T-helper 2 cell (primary cell): ENCODE results near the gene ITIH1.
A peak's percentile ranks its signal among the peaks of the same experiment; 100 is the strongest.

Experiments used
- DNase-seq, 5 experiments: peaks; one replicate each; pipeline versions ENCODE4 v3.0.0 to v3.0.0-alpha.2; 2012 to 2022

ITIH1 gene

GRCh38 chr3:52817221-52817620 lies 39.8 kb downstream of the ITIH1 start:
- DNase-seq: no peak

GRCh38 chr3:52817860-52818259 lies 40.5 kb downstream of the ITIH1 start:
- DNase-seq: no peak

GRCh38 chr3:52819936-52820335 lies 42.5 kb downstream of the ITIH1 start:
- no peak for DNase-seq

DNA sequence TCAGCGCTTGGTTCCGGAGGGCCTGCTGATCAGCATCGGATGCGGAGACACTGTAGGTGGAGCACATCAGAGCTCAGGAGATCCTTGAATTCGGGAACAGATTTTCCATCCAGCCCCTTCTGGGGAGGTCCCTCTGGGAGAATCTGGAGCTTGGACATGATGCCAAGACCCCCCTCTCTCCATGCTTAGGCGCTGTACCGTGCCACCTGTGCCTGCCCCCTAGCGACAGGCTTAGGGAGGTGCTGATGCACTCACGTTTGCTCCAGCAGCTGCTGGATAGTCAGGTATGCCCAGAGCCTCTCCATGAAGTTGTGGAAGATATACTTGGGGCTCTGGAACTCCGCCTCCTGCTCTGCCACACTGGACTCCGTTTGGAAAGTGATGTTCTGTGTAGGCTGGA lies 43.3 kb downstream of the ITIH1 start:
- DNase-seq: peak in 1 of 5 experiments; percentile 45

- no peak for DNase-seq
These were observed 45.0 kb downstream of the ITIH1 start for GRCh38 chr3:52822363-52822762.

DNA sequence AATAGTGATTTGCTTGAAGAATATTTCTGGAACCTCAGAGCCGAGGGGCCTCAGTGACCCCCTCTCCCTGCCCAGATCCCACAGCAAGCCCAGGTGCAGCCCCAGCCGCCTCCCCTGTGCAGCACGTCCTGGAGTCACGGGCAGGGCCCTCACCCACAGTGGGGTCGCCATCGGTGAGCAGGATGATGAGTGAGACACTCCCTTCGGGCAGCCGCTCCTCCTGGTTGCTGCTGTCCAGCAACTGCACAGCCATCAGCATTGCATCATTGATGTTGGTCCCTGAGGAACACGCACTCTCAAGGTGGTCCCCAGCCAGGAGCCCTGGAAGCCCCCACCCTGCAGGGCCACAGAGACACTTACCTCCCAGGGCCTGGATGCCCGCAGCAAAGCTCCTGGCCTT lies 46.6 kb downstream of the ITIH1 start:
- no peak for DNase-seq

DNA sequence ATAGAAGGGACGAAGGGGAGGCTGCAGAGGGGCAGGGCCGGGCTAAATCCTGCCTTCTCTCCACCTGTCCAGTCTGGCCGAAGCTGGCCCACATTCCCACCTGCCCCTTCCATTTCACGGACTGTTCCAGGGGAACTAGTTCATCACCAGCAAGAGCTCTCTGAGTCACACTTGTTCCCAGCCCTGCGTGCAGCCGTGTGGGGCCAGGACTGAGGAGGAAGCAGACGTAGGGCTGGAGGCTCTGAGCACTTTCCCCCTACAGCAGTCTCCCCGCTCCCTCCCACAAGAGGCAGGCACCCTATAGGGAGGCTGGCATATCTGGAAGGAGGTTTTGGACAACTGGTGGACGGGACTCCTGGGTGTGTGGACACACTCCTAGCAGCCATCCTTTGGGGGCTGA lies 50.0 kb downstream of the ITIH1 start:
- DNase-seq: no peak

DNA sequence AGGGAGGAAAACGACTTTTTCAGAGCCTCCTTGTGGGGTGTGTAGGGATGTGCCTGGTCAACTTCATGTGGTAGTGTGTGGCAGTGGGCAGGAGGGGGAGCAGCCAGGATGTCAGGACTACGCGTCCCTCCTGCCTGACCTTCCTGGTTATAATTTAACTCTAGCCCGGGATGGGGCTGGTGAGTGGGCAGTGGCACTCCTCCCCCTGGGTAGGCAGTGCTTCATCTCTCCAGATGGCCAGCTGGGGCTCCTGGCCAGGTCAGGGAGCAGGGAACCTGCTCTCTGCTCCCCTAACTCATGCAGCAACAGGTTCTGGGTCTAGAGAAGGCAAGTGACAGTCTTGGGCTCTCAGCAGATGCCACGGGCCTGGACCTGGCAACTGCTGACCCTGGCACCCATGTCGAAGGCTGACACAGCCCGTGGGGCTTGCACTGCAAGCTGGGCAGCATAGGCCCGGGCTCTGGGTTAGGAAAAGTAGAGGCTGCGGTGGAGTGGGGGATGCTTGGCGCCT lies 50.5 kb downstream of the ITIH1 start:
- no peak for DNase-seq

DNA sequence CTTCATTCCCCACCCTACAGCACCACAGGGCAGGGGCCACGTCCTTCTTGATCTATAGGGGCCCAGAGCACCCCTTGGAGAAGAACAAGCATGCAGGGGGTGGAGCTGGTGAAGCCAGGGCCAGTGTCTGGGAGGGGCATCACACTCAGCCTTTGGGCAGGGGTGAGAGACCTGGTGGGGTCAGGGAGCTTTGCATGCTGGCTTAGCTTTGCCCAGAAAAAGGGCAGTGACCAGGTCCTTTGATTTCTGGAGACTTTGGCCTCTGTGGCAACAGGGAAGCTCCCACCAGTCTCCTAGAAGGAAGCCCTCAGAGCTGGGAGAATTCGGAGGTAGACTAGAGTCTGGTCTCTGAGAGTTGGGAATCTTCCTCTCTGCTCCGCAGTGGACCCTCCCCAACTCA lies 52.1 kb downstream of the ITIH1 start:
- DNase-seq: no peak

DNA sequence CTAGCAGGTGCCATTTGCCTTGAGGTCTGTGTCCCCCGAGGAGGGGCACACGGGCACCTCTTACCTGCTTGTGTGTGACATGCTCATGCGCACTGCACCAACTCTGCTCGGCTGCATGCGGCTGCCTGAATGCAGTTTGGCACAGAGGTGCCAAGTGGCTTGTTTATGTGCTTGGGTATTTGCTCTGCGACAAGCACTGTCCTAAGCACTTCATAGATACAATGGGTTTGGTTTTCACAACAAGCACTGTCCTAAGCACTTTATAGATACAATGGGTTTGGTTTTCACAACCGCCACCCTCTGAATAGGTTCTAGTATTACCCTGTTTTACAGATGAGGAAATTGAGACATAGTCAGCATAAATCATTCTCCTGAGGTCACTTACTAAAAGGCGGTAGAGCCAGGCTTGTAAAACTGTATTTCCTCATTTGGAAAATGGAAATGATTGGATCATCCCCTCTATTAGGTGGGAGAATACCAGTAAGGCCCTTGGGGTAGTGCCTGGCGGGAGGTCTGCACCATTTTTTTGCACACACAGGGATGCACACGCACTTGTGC lies 52.6 kb downstream of the ITIH1 start:
- no peak for DNase-seq

GRCh38 chr3:52830535-52831258 lies 53.3 kb downstream of the ITIH1 start, which contains the start of gene ITIH4:
Gene ITIH4 (minus strand): TSS chr3:52830672. CDS start chr3:52830642, 30 bp downstream.
- no peak for DNase-seq

DNA sequence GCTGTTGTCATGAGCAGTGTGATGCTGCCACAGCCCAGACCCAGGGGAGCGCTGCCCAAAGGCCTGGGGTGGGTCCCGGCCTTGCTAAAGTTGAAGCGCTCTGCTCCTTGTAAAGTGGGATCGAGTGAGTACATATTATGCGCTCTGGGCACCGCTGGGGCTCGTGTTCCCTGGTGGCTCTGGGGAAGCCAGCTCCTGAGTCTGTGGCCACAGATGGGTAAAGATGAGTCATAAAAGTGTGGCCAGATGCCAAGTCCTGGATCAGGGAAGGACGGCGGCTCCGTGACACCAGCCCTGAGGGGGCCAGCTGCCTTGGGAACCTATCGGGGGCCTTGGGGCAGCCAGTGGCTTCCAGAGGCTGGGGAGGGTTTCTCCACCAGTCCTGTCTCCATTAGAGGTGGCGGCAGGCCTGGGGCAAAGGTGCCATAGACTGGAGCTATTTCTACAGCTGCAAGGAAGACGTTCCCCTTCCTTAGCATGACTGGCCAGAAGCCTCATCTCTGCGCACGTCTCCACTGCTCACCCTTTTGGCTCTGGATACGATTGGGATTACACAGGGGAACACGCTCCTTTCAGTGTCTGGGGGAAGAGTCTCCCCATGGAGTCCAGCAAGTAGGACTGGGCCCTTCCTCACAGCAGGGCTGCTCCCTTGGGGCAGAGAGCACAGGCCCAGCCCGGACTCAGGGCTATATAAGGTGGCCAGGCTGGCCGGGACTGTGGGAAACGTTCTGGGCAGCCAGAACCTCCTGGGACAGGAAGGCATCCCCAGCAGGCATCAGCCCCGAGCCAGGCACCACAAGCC lies 54.3 kb downstream of the ITIH1 start:
- DNase-seq: no peak

- DNase-seq: no peak
These were observed 55.8 kb downstream of the ITIH1 start for GRCh38 chr3:52833202-52833601.

- DNase-seq: no peak
These were observed 57.6 kb downstream of the ITIH1 start, which contains the start of gene MUSTN1 for GRCh38 chr3:52834871-52835501. Gene MUSTN1 (minus strand): TSS chr3:52835019. CDS start chr3:52834948, 71 bp downstream.

DNA sequence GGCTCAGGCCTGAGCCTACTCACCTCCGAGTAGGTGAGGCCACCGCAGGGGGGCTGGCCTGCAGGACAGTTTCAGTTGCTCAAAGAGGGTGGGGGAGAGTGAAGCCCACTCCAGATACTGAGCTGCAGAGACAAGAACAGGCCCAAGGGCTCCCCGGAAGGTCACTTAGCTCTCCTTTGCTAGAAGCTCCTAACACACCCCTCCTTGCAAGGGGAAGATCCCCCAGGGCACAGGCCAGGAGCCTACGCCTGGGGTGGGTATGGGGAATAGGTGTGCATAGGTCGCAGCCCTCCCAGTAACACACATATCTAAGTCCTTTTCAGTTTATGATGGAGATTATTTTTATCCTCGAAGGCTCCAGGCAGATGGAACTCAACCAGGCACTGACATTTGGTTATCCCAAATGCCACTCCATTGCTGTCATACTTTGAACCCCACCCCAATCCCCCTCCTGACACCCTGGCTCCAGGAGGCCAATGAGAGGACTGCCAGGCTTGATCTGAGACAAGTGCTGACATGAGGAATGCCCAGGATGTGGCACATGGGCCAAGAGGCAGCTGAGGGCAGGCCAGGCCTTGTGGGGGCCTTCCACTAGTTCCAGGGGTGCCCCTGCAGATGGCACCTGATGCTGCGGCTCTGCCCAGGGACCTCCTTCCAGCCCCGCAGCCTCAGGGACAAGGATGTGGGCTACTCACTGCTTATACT lies 58.5 kb downstream of the ITIH1 start:
- no peak for DNase-seq

GRCh38 chr3:52836471-52836845 lies 59.1 kb downstream of the ITIH1 start:
- DNase-seq: no peak

GRCh38 chr3:52836986-52837385 lies 59.6 kb downstream of the ITIH1 start:
- DNase-seq: no peak

- peak in 2 of 5 experiments; percentile 9 to 76 for DNase-seq
These were observed 61.3 kb downstream of the ITIH1 start for GRCh38 chr3:52838561-52839267.

- no peak for DNase-seq
These were observed 61.8 kb downstream of the ITIH1 start for GRCh38 chr3:52839268-52839575.

DNA sequence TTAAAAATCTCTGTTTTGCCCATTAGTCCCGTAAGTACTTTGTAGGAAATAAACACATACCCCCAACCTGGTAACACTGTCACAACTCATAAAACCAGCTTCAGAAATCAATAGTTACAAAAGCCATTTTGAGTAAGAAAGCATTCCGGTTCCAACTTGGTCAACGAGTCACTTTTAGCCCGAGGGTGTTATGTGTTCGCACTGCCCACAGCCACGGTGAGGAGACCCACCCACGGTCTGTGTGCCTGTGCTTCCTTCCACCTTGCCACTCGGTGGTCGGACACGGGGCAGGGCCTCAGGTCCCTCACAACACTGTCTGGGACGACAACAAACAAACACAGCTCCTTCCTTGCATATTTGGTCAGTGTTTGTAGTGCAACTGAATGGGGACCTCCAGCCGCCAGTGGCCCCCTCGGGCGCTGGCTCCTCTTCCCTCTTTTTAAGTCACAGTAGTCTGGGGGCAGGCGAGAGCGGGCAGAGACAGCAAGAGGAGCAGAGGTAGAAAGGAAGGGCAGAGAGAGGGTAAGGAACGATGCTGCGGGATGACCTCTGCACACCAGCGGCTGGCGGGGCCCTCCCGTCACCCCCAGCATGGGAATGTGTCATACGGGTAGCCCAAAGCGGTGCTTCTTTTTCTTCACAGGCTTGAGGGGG lies 62.6 kb downstream of the ITIH1 start:
- DNase-seq: no peak
